GM12891 (cell line): Measurements from ENCODE around the gene KCTD16.

ENCODE experiments used
- PAX5 ChIP-seq: IDR thresholded peaks from 2 replicates; pipeline ENCODE4 v1.6.1; 2011; ENCODE audit warnings: low read length, moderate library complexity, mild to moderate bottlenecking; ENCODE audit not compliant: insufficient read depth, severe bottlenecking
- POLR2A ChIP-seq: IDR thresholded peaks from 2 replicates; pipeline ENCODE4 v1.6.1; 2011; ENCODE audit warnings: low read depth, low read length, control low read depth
- POLR2AphosphoS5 ChIP-seq: IDR thresholded peaks from 2 replicates; pipeline ENCODE4 v1.6.1; 2011; ENCODE audit warnings: low read depth, low read length, control low read depth
- POU2F2 ChIP-seq: IDR thresholded peaks from 2 replicates; pipeline ENCODE4 v1.6.1; 2011; ENCODE audit warnings: low read depth, mild to moderate bottlenecking, control low read depth, low read length, moderate library complexity
- TAF1 ChIP-seq: IDR thresholded peaks from 2 replicates; pipeline ENCODE4 v1.6.1; 2011; ENCODE audit warnings: low read depth, low read length, control low read depth

GRCh38 chr5:144281784-144282183 is 111.1 kb downstream of the KCTD16 start:
- TF ChIP-seq POLR2A (no peak), POLR2AphosphoS5 (no peak), PAX5 (no peak), POU2F2 (no peak), TAF1 (no peak)
